ENCODE results near the gene CCT7. TPM values are rescaled to one million over a fixed set of nuclear protein-coding genes. Genes with fewer than 3 reads are reported as not detected.

Gene CCT7
- polyA plus RNA-seq, 12 donors = 167 to 224 (median 189) TPM; not detected in 1

GRCh38 chr2:73266061-73266901 lies 32.2 kb downstream of the CCT7 start:
- no peak for DNase-seq

GRCh38 chr2:73267008-73267407 lies 32.9 kb downstream of the CCT7 start:
- no peak for DNase-seq

GRCh38 chr2:73268366-73268829 lies 34.3 kb downstream of the CCT7 start:
- DNase-seq = no peak

GRCh38 chr2:73268830-73269685 lies 35.0 kb downstream of the CCT7 start:
- no peak for DNase-seq

GRCh38 chr2:73269686-73270465 lies 35.8 kb downstream of the CCT7 start:
- no peak for DNase-seq

GRCh38 chr2:73272270-73272669 lies 38.2 kb downstream of the CCT7 start:
- no peak for DNase-seq

- no peak for DNase-seq
Observed at GRCh38 chr2:73279852-73280251, 45.7 kb downstream of the CCT7 start.

GRCh38 chr2:73281244-73281643 lies 47.1 kb downstream of the CCT7 start:
- DNase-seq = no peak

GRCh38 chr2:73282924-73283544 lies 48.9 kb downstream of the CCT7 start:
- DNase-seq = no peak

GRCh38 chr2:73283545-73284295 lies 49.6 kb downstream of the CCT7 start:
- no peak for DNase-seq

- no peak for DNase-seq
Observed at GRCh38 chr2:73284296-73285158, 50.4 kb downstream of the CCT7 start, which contains the start of gene FBXO41. Gene FBXO41 (minus strand): TSS chr2:73284478. CDS start chr2:73269630, 14,848 bp downstream.

- no peak for DNase-seq
Observed at GRCh38 chr2:73285159-73285739, 51.1 kb downstream of the CCT7 start.

- no peak for DNase-seq
Observed at GRCh38 chr2:73286134-73286655, 52.1 kb downstream of the CCT7 start.

- DNase-seq = no peak
Observed at GRCh38 chr2:73289304-73289703, 55.2 kb downstream of the CCT7 start.

GRCh38 chr2:73290049-73290839 lies 56.1 kb downstream of the CCT7 start:
- no peak for DNase-seq

- peak; percentile 68 for DNase-seq
Observed at GRCh38 chr2:73291093-73291460, 57.0 kb downstream of the CCT7 start.

- no peak for DNase-seq
Observed at GRCh38 chr2:73291461-73292315, 57.6 kb downstream of the CCT7 start.
